ENCODE data around the gene GRIA3.

The GRIA3 gene

DNA sequence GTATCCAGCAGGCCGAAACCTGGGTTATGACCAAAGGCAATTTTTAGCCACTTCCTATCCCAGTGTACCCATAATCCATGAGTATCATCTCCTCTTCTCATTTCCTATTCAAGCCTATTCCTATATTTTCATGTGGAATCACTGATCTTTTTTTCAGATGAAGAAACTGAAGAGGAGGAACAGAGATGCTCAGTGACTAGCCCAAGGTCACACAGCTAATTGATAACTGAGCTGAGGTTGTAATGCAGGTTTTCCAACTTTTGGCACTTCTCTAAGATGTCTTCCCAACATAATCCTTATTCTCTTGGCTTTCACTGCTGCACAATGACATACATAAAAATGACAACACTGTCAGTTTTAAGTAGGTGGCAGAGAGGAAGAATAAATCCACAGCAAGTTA, 15.3 kb downstream of the GRIA3 start:
- no peak for DNase-seq

DNA sequence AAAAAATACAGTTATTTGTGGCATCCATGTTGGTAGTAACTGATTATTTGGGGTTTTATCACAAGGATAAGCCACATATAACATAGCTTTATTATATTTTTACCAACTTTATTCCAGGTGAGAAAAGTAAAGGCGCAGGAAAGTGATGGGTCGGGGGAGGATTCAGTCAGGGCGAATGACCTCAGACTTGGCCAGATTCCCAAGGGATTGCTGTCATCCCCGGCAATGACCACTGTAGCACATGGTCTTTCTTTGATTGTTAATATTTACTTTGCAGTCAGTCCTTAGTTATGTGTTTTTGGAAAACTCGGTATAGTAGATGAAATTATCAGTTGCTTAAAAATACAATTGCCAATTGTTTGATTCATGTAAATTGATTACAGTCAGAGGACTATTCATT, 17.6 kb downstream of the GRIA3 start:
- no peak for DNase-seq

DNA sequence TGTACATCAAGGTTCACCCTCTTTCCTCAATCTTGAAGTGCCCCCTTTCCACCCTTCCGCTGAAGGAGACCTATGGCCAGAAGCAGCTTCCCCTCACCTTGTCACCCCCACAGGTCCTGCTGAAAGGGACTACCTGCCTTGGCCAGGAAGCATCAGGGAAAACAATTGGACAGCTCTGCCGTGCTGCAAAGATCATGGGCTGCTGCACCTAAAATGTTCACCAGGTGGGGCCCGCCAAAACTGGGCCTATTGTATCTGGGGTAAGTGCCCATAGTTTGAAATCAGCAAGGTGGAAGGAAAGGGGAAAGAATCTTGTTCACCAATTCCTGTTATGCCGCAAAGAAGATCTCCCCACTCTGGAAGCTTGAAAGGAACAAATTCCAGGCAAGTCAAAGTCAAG, 18.4 kb downstream of the GRIA3 start:
- DNase-seq, result no peak

GRCh38 chrX:123203772-123204171, 19.7 kb downstream of the GRIA3 start:
- DNase-seq, result no peak

DNA sequence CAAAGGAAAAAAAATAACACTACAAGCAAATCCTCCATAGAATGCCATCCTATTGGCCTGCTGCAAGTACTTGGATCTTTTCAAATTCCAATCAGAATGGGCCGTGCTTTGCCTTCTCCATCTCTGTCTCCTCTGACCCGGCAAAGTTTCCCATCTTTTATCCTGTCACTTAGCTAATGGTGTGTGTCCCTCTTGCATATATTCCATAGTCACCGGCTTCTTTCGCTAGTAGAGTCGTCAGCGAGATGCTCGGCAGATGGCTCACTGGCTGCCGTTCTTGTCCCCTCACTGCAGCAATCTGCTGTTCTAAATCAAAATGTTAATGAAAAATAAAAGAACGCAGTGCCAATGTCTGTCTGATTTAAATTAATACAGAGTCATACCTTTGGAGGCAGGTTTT, 22.1 kb downstream of the GRIA3 start:
- DNase-seq, result no peak

DNA sequence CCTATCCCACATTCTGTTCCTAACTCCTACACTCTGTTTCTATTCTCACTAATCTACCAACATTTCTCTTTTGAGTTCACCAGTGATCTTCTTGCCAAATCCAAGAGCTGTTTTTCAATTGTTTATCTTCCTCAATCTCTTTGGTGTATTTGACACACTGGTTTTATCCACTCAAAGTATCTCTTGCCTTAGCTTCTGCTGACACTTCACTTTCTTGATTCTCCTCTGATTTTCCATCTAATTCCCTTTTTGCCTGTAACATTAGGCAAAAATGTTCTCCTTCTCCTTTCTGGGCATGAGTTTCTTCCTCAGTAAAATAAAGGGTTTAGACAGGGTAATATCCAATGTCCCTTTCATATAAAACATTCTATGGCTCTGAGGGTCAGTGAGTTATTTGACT, 26.2 kb downstream of the GRIA3 start:
- no peak for DNase-seq

GRCh38 chrX:123215397-123216089, 31.5 kb downstream of the GRIA3 start:
- no peak for DNase-seq

- no peak for DNase-seq
Measured at GRCh38 chrX:123217077-123217476, 33.0 kb downstream of the GRIA3 start.

DNA sequence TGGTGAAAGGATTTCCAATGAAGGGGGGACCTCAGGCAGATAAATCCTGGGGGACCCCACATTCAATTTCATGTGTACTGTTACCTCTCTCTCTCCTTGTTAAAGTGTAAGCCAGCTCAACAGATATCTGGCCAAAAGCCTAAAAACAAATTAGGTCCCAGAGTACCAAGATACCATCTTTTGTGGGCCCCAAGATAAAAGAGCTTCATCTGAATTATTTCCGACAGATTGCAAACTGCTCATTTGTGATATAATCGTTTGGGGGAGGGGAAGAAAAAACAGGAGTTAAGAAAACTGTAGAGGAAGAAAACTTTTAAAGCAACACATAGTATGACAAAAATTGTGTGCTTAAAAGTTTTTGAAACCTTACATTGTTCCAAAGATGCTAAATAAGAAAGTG, 33.6 kb downstream of the GRIA3 start:
- no peak for DNase-seq

DNA sequence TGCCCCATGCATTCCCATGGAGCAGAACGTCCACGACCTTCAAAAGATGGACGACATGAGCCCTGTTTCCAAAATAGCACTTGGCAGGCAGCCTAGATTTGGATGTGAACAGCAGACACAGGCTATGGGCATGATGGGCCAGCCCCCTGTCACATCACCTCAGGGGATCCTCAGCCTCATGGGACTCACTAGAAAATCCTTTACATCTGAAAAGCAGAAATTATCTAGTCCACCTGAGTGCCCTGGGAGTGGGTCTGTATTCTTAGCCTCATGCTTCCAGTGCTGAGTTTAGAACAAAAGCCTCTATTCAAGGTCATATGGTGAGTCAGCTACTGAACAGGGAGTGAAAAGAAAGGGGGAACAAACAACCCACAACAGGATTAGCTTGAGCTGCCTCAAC, 35.8 kb downstream of the GRIA3 start:
- no peak for DNase-seq

DNA sequence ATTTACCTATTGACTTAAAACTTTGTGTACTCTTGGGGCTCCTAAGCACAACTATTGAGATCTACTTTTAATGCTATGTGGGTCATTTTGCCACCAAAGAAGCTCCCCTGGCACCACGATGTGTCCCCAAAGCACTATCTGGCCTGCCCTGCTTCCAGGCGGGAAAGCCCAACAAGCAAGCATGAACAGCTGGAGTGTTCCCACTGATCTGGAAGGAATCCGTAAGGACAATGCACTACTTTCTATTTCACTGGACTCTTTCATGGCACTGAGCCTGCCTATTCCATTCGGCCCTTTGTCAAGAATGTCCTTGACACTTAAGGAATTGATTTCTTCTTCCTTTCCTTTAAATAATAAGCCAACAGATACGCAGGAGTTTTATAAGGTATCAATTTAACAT, 38.8 kb downstream of the GRIA3 start:
- no peak for DNase-seq

- no peak for DNase-seq
Measured at GRCh38 chrX:123223409-123223808, 39.3 kb downstream of the GRIA3 start.

DNA sequence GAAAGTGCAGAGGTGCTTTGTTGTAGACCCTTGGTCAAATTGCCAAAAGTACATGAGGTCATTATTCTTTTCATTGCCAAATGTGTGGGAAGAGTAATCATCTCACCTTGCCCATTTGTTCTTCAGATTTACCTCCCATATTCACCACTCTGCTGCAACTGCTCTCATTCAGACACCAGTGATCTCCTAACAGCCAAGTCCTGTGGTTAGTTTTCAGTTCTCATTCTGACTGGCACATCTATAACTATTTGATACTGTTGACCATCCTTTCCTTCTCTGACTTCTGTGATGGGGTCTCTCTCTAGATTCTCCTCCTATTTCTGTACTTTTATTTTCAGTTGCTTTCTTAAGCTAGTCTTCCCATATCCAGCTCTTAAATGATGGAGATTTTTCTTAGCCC, 39.8 kb downstream of the GRIA3 start:
- no peak for DNase-seq

DNA sequence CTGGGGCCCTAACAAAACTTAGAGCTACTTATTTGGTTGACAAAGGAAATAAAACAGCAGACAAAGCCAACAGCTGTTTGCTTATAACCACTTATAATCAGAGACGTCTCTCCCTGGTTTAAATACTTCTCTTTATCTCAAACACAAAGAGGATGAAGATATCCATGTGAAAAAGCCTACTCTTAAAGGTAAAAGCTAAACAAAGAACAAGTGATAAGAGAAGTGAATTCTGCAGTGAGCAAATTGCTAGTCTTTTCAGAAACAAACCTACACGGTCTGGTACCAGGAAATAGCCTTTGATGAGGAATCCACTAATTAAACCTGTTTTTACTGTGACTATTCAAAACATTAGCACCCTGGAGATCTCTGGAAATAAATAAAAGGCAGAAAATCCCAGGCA, 46.7 kb downstream of the GRIA3 start:
- DNase-seq, result no peak

GRCh38 chrX:123236859-123237258, 52.8 kb downstream of the GRIA3 start:
- DNase-seq, result no peak

DNA sequence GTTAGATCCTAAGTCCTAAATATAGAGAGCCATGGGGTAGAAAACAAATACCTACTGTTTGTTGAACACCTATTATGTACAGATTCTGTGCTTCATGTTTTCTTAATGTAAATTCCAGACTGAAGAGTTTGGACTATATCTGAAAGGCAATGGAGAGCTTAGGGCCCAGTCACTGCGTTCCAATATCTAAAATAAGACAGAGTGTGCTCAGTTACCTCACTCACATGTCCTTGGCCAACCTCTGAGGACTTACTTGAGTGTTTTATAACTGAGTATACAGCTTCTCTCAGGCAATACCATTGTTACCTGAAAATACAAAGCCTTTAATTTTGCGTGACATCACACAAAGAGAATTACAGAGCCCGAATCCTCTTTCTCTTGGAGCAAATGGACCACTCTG, 53.2 kb downstream of the GRIA3 start:
- no peak for DNase-seq

DNA sequence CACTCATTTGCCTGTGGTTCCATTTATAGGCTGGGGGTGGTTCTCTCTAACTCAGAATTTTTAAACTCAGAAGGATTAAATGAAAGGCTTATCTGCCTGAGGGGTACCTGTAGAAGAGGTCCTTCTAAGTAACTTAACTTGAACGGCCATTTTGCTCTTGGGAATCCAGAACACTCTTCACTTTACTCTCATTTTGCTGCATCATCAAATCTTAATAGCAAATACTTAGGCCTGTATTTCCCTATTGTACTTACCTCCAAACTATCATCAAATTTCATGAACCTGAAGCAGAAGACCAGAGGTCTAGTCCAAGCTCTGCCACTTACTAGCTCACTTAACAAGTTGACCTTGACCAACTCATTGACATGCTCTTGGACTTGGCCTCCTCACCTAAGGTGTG, 70.4 kb downstream of the GRIA3 start:
- no peak for DNase-seq

GRCh38 chrX:123256378-123256777, 72.3 kb downstream of the GRIA3 start:
- no peak for DNase-seq

DNA sequence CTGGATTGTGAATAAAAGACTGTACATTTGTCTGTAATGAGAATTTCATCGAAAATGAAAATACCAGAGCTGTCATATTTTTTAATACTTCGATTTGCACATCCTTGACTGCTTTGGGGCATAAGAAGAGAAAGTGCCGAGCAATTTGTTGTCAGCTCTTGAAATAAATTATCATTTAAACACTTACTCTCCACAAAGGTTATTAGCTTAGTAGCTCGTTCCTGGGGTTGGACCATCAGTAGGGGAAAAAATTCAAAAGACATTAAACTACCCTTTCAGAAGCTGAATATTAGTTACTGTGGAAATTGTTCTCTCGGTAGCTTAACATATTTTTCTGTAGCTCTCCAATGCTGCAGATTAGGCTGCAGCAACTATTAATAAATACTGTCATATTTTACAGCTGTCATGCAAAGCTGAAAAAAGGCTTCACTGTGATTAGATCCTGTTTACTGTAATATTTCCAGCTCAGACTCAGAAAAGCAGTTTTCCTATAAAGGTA, 76.9 kb downstream of the GRIA3 start:
- DNase-seq, result no peak

- DNase-seq, result no peak
Measured at GRCh38 chrX:123263270-123263669, 79.2 kb downstream of the GRIA3 start.

DNA sequence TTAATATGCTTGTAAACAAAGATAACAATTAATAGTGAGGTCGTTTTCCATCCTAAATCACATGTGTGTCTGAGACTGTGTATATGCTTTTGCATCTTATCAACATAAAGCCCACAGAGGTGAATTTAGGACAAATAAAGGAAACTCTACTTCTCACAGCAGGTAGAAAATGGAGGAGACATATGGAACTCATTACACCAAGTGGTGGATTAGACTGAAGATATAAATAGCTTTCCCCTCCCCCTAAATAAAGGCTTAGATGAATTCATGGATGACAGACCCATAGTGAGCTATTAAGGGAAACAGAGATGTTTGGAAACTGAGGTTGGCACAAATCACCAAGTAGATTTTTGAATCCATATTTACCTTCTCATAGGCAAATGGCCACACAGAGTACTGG, 79.7 kb downstream of the GRIA3 start:
- no peak for DNase-seq

GRCh38 chrX:123267220-123267619, 83.1 kb downstream of the GRIA3 start:
- DNase-seq, result no peak

DNA sequence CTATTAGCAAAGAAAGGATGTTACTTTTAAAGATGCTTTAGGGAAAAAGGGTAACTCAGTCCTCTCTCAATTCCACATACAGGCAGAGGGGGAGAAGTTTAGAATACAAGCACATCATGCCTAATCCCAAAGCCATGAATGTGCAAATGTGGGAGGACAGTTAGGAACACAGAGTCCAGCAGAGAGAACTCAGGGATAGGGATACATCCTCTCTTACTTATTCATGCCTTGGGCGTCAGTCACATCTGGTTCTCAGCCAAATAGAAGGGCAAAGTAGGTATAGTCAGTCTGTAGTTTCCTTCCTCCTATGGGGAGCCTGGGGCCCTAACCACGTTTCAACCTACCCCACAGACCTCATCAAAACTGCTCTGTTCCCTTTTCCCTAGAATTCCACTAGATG, 87.8 kb downstream of the GRIA3 start:
- no peak for DNase-seq

- no peak for DNase-seq
Measured at GRCh38 chrX:123272630-123273029, 88.6 kb downstream of the GRIA3 start.

DNA sequence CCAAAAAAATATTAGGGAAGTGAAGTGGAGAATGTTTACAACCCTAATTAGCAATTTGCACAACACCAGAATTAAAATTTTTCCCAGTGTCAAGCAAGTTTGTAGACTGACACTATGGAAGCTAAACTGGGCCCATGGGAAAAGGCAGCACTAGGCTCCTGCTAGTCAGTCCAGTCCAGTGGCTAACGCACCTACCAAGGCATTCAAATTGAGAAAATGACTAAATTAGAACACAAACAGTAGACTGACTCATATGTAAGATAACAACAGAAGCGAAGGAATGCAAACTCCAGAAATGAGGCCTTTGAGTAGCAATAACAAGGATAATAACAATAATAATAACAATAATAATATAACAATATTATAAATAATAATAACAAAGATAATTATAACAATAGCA, 90.7 kb downstream of the GRIA3 start:
- no peak for DNase-seq

DNA sequence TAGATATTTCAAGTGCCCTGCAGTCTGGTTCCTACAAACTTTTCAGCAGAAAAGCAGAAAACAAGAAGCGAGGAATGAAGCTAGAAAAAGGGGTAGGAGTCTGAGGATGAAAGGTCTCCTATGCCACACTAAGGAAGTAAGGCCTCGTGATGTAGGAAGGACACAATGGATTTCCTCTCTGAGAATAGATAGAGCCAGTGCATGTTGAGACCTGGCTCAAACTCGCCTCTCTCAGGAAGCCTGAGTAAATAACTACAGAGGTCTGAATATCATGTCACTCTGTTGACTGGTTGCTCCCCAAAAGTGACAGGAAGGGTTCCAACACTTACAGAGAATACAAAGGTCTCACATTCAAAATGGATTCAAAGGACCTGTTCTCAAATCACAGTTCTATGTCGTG, 93.3 kb downstream of the GRIA3 start:
- no peak for DNase-seq
